ENCODE data around the gene PPARA.

Gene PPARA

DNA sequence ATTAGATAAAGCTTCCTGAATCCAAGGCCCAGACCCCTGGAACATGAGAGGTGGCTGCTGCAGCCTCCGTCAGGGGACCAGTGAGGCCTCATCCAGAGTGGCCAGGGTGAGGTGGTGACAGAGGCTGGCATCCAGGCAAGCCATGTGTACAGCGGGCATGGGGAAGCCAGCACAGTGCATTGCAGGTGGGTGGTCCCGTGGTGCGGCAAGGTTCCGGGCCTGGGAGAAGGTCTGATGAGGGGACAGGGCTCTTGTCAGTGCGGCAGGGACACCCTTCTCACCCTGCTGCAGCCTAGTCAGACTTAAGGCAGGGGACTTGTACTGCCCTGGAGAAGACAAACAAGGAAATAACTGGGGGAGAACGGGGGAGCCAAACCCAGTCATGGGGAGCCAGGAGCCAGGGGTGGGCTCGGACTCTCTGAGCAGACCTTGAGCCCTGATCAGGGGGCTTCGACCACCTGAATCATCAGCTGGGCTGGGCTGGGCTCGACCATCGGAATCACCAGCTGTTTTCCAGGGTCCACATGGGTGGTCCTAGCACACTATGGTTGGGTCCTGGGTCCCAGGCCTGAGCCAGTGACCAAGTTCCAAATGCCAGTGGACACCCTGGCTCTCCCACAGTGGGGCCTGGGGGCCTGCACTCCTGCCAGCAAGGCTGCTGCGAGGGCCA is 122.6 kb downstream of the PPARA start:
- DNase-seq (ENCODE audit: low read depth in 3 of 3) = no peak

DNA sequence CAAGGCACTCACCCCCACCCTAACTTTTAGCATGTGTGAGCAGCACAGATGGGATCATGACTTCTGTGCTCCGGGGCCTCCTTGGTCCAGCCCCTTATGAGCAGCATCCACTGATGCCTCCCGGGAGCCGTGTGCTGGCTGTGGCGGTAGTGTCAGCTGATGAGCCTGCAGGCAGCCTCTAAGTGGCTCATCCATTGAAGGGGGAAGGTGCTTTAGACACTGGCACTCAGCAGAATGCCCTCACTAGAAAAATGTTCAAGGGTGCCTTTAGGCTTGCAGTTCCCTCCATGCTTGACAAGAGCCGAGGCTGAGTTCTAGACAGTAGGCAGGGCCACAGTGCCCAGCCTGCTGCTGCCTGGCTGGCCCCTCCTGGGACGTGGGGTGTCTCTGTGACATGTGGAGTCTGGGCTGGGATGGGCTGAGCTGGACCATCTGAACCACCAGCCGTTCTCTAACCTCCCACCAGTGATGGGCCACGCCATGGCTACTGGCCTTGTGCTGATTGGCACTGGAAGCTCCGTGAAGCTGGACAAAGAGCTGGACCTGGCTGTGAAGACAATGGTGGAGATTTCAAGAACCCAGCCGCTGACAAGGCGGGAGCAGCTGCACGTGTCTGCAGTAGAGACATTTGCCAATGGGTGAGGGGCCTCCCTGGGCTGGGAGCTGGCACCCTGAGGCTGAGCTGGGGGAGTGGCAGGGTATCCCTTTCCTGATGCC is 123.3 kb downstream of the PPARA start:
- no peak for DNase-seq (ENCODE audit: low read depth in 3 of 3)

DNA sequence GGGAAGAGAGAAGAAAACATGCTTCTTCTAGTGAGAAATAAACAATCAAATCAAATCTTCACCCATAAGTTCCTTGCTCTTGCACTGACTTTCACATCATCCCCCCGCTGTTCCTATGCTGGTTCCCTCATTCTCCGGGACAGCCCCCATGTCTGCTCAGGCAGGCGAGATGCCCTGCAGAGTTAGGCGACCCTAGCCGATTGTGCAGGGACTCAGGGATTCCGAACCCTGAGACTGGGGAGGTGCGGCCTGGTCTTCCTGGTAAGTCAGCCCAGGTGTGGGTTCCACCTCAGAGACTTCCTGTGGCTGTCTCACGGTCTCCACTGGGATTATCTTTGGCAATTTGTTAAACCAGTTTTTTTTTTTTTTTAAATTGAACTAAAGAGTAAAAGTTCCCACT is 124.1 kb downstream of the PPARA start:
- DNase-seq (ENCODE audit: low read depth in 3 of 3) = no peak

DNA sequence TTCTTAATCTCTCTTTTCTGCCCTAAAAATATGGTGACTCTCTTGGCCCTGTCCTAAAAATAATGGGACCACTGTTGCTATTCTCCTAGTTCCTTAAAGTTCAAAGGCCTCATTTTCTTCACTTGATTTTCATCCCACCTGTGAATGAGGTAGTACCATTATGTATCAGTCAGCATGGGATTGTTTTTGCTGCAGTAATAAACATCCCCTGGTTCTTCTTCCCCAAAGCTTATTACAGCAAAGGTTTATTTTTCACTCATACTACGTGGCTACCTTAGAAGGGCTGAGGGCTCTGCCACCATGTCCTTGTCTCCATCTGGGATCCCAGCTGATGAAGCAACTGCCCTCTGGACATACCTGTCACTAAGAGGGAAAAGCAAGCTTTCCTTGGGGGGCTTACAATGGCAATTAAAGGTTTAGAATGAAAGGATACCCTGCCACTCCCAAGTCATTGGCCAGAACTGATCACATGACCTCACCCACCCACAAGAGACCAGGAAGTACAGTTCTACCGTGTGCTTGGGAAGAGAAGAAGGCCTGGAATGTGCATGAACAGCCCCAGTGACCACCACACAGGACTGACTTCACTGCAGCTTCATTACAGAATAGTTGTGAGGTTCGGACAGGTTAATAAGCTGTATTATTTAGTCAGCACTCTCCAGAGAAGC is 125.3 kb downstream of the PPARA start:
- no peak for DNase-seq (ENCODE audit: low read depth in 3 of 3)

DNA sequence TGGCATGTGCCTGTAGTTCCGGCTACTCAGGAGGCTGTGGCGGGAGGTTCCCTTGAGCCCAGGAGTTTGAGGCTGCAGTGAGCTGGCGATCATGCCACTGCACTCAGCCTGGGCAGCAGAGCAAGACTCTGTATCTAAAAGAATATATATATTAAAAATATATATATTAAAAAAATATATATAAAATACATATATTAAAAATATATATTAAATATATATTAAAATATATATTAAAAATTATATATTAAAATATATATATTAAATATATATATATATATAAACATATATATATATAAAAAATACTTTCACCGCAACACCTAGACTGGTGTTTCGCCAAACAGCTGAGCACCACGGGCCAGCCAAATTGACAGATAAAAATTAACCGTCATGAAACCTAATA is 126.2 kb downstream of the PPARA start:
- no peak for DNase-seq (ENCODE audit: low read depth in 3 of 3)

DNA sequence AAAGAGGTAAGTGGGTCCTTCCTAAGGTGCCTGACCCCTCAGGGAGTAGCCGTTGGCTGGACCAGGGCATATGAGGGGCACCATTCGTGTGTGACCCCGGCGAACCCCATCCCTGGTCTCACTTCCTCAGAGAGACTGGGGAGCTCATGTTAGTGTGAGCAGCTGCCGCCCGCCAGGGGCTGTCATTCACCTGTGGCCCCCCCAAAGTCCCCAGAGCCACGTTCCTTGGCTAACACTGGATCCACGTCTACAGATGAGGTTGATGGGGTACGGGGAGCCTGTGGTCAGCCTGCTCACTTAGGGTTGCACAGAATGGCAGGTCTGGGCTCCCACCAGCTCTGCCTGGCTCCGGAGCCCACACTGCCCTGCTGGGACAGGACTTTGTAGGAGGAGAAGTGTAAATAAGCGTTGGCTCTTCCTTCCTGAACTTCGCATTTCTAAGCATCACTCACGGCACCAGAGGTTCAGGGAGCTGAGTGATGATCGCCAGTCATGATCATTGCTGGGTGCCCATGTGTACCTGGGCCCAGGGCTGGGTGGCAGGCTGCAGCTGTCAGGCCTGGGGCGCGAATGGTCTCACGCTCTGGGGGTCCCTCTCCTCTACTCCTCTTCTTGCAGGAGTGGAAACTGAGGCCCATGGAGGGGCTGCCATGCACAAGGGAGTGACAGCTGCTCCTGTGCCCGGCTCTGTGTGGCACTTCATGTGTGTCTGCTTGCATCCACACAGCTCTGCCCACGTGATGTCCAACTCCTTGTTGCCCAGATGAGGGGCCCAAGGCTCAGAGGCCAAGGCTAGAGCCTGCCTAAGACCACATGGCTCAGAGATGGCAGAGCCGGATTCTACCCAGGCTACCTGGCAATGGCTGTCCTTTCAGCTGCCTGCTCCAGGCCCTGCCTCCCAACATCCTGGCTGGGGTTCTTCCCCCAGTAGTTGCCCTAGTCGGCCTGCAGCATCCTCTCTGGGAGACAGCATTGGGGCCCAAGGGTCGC is 128.6 kb downstream of the PPARA start:
- DNase-seq (ENCODE audit: low read depth in 3 of 3) = no peak

DNA sequence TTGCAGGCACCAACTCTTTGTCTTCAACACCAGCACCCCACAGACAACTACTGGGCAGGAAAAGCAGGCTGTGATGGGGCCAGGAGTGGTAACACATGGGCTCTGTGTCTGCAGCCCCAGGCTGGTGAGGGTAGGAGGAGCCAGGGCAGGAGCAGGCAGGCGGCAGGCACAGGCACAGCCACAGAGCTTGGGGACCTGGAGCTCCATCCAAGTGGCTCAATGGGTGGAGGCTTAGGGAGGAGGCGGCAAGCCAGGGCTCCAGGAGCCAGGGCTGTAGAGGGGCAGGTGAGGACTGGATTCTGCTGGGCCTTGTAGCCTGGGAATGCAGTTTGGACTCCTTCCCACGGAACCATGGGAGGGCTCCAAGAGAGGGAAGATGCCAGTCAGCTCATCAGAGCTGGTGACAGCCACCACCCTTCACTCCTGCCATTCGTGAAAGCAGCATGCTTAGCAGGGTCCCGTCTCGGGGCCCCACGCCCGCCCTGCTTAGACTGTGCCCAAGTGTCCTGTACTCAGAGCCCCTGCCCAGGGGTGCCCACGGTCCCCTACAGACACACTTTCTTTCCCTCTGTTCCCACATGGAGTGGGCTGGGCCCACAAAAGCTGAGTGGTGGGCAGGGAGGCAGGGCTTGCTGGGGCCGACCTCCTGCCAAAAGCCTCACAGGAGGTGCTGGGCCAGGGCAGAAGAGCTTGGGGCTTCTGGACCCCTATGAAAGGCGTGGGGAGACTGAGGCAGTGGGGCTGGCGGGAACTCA is 129.9 kb downstream of the PPARA start:
- no peak for DNase-seq (ENCODE audit: low read depth in 3 of 3)

DNA sequence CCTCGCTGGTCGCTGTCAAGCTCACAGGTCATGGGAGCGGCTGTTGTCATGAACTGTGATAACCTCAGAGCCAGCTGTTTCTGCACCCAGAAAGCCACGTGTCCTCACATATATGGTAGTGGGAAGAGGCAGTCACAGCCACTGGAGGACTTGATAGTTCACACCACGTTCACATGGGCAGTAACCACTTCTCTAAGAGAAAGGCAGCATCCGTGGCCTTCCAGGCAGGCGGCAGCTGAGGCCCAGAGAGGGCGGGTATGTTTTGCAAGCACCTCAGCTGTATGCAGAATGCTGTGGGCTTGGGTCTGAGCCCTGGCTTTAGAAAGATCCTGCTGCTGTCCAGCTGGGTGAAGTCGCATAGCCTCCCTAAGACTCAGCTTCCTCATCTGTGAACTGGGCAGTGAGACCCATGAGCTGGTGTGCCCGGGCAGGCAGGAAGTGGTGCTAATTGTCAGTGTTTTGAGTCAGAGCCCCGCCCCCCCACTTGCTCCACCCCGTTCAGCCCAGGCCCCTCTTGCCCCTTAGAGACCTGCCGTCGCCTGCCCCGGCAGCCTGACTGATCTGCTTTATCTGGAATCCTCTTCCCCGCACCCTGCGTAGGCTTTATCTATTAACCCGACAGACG is 130.8 kb downstream of the PPARA start:
- DNase-seq (ENCODE audit: low read depth in 3 of 3) = no peak

DNA sequence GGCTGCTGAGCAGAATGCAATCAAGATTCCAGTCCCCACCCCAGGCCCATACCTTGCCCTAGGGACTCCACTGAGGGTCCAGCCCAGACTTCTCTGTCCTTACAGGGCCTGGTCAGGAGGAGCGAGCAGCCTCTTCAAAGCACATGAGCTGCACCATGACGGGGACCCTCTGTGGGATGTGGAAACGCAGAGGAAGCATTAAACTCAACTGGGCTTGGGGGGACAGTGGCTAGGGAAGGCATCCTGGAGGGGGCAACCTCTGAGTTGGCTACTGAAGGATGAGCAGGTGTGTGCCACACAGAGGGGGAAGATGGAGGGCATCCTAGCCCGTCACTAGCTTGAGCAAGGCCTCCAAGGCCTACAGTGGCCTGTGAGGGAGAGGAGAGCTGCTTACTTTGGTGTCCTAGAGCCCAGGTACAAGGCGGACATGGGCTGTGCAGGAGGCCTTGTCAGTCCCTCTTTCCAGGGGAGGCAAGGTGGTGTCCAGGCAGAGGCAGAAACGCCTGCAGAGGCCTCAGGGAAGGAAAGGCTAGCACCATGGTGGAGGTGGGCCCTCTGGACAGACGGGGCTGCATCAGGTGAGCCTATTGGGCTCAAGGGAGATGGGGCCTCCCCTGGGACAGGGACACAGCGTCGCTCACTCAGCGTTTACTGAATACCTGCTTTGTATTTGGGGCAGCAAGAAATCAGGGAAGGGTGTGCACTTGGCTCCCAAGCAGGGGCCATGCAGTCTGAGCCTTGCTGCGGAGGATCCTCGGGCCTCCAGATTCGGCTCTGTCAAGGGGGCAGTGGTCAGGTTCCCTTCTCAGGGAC is 131.7 kb downstream of the PPARA start:
- DNase-seq (ENCODE audit: low read depth in 3 of 3) = no peak

DNA sequence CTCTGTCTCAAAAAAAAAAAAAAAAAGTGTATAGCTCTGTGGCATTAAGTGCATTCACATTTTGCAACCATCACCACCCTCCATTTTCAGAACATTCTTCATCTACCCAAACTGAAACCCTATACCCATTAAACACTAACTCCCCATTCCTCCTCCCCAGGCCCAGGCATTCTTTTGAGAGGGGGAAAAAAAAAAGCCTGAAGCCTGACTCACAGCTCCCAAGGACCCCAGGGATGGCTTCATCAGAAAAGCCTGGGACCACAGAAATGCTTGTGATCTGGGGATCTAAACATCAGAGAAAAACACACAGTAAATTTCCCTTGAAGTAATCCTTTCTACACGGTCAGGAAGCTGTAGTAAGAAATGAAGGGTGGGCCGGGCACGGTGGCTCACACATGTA is 135.7 kb downstream of the PPARA start:
- no peak for DNase-seq (ENCODE audit: low read depth in 3 of 3)

DNA sequence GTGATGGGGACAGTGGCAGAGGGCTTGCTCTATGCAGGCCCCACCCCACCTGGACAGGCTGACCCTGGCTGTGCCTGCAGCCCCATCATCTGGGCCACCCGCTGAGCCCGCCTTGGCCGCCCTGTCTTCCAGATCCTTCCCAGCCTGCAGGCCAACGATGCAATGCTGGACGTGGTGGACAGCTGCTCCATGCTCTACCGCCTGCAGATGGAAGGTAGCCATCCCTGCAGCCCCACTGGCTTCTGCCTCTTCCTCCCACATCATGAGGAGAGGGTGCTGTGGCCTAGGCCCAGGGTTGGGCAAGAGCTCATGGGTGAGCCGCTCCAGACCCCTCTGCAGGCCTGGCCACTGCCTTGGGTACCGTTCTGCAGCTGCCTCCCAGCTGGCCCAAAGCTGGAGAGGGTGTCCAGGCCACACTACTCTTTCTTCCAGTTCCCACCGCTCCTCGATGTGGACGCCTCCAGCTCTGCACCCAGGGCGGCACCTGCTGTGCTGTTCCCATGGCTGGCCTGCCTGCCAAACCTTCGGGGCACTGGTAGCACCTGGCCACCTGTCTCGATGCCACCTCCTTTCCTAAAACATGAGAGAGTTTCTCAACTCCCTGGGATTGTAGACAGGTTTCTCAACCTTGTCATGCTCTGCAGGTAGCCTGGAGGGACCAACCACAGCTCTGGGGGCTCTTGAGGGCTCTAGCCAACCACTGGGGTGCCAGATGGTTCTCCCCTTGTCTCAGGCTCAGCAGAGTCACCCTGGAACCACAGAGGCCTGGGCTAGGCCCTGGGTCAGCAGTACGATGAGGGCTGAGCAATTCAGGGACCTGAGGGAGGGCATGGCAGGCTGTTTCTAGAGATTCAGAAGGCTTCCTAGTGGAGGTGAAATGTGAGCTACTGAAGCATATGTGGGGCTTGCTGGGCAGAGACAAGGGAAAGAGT is 136.9 kb downstream of the PPARA start:
- no peak for DNase-seq (ENCODE audit: low read depth in 3 of 3)

DNA sequence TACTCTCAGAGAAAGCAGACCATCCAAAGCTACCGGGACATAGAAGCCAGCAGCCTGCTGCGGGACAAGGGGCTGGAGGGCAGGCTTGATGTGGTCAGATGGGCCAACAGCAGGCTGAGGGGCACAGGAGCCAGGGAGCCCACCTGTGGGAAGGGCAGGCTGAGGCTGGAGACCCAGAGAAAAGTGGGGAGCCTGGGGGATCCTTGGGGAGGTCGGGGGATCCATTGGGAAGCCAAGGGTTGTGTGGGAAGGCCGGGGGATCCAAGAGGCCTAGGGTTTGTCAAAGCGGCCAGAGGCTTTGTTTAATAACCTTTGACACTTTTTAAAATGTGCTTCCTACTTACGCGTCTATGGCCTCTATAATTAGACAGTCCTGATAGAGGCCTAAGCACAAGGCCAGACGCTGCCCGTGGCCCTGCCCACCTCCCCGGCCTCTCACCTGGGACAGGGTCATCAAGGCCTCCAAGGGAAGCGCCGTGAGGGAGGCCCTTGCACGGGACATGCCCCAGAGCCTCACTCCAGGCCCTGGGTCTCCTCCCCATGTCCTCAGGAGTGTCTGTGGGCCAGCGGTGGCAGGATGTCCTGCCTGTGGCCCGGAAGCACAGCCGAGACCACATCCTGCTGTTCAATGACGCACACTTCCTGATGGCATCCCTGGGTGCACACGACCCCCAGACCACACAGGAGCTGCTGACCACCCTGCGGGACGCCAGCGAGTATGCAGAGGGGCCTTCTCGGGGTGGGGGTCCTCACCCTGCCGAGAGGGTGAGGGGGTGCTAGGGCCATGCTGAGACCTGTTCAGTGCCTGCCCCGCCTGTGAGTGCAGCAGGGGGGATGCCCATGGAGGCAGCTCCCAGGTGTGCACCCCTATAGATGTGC is 137.8 kb downstream of the PPARA start:
- no peak for DNase-seq (ENCODE audit: low read depth in 3 of 3)

DNA sequence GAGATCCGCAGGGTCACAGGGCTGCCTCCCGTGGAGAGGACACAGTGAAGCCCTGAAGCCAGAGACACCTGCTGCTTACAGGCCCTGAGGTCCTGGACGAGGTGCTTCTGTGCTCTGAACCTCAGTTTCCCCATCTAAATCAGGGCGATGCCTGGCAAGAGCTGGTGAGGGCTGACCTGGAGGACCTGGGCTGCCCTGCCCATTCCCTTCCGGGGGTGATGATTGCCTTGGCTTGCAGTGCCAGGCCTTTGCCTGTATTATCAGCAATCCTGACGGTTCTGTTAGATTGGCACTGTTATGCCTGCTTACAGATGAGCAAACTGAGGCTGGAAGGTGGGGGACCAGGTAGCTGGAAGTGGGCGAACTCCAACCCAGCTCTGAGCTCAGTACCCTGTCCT is 138.5 kb downstream of the PPARA start:
- DNase-seq (ENCODE audit: low read depth in 3 of 3) = no peak

DNA sequence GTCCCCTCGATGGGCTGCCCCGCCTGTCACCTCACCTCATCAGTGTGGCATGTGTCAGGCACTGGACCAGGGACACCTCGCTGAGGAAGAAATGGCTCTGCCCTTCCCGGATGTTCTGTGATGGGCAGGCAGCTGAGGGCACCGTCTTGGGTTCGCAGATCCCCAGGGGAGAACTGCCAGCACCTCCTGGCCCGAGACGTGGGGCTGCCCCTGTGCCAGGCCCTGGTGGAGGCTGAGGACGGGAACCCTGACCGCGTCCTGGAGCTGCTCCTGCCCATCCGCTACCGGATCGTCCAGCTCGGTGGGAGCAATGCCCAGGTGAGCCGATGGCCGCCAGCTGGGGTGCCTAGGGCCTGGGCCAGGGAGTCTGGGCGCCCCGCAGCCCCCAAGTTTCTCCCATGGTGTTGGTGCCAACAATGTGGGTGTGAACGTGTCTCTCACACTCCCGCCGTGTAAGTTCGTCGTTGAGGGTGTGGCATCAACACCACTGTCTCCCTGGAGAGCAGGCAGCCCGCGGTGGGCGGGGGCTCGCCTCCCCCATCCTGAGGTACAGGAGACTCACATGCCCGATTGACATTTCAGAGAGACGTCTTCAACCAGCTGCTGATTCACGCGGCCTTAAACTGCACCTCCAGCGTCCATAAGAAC is 139.0 kb downstream of the PPARA start:
- no peak for DNase-seq (ENCODE audit: low read depth in 3 of 3)

DNA sequence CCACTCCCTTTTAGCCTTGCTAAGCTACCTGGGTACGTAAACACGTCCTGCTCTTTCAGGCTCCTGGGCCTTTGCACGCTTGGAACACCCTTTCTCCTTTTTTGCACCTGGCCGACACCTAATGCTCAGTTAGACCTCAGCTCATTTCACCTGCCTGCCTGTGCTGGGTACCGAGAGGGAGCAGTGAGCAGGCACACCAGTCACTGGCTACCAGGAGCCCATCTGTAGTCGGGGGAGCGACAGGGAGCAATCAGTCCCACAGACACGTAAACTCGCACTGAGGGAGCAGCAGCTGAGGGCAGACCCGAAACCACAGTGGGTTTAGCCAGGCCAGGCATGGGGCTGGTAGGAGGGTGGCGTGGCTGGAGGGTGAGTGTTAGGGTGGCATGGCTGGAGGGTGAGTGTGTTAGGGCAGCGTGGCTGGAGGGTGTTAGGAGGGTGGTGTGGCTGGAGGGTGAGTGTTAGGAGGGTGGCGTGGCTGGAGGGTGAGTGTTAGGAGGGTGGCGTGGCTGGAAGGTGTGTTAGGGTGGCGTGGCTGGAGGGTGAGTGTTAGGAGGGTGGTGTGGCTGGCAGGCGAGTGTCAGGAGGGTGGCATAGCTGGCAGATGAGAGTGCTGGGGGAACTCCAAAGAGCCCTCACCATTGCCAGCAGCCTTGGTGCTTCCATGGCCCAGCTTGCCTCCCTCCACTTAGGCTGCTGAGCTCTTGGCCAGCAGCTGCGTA is 140.0 kb downstream of the PPARA start:
- no peak for DNase-seq (ENCODE audit: low read depth in 3 of 3)

Measured in stimulated activated CD4-positive, alpha-beta T cell treated with anti-CD3 and anti-CD28 coated beads, TNF-alpha, amount 100 ng/mL, for 24 hours (primary cell).